LNCaP clone FGC (cell line): ENCODE measurements around the gene SIGLEC11.

Experiments
- DNase-seq: peaks from one replicate; pipeline ENCODE4 v3.0.0-alpha.2; 2011; ENCODE audit warnings: low read depth
- H3K4me3 ChIP-seq: 2 replicates; pipeline ENCODE4 v1.5.1; 2011; ENCODE audit warnings: mild to moderate bottlenecking, low read depth, low read length, control low read depth
- CTCF ChIP-seq: IDR thresholded peaks from 2 replicates; pipeline ENCODE4 v1.5.1; 2012; ENCODE audit warnings: mild to moderate bottlenecking; ENCODE audit not compliant: control insufficient read depth, insufficient read depth; ENCODE audit errors: extremely low read depth

Gene SIGLEC11

GRCh38 chr19:50002386-50002960, 41.5 kb upstream of the SIGLEC11 start:
- no peak overlapping the region for H3K4me3 ChIP-seq
- TF ChIP-seq CTCF: no peak
- no peak for DNase-seq

GRCh38 chr19:50001775-50002174, 40.8 kb upstream of the SIGLEC11 start:
- no peak for TF ChIP-seq CTCF
- H3K4me3 ChIP-seq: no peak overlapping the region
- no peak for DNase-seq

DNA sequence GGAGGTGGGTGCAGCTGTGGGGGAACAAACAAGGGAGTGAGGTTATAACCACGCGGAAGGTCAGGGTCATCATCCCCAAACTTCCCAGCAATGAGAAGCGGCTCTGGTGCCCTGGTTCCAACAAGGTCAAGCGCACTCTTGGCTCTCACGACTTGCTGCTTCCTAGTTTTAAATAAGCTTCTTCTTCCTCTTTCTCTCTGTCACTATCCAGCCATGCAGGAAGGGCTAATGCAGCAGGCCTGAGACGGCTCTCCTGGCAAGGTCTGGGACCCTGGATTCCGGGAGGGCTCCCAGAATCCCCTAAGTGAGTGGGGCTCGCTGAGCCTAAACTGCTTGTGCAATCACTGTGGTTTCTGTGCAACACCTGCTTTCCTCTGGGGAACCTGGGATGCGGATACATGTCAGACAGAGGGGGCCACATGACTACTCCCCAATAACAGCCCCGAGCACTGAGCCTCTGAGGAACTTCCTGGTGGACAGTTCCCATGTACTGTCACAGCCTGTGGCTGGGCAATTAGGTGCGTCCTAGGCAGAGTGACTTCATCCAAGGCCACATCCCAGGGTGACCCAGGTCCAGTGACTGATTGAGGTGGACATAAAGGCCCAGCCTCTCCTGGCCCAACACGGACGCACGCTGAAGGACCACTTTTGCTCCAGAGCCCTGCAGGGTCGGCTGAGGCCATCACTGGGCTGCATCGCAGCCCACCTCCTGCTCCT, 40.0 kb upstream of the SIGLEC11 start:
- TF ChIP-seq CTCF: no peak
- DNase-seq: no peak
- H3K4me3 ChIP-seq: no peak overlapping the region

DNA sequence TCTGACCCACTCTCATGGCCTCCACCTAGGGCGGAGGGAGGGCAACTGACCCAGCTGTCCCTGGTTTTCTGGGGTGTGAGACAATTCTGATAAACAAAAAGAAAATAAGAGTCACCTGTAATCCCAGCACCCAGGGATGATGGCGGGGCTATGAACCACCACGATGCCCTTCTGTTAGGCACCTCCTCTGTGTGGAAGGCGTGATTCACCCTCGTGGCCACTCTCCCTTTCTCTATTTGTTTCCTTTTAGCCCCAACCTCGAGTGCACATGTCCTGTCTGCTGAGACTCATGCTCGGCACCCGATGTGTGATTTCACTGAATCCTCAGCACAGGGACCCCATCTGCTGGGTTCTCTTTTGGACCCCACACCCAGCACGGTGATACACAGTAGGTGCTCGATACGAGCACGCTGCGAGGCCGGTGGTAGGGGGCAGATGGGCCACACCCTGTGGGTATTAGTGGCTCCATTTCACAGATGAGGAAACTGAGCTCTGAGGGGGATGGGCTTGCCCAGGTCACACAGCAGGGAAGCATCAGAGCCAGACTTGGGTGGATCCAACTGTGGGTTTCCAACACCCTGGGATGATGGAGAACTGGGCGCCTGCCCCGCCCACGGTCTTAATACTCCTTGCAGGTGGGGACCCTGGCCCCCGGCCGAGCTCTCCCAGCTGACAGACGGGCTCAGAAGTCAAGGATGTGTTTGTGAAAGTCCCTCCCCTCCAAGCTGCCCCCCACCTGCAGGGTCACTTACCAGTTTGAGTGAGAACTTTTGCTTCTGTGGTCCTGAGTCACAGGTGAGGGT, 39.3 kb upstream of the SIGLEC11 start:
- TF ChIP-seq CTCF: no peak
- no peak overlapping the region for H3K4me3 ChIP-seq
- DNase-seq: no peak

GRCh38 chr19:49999371-50000010, 38.5 kb upstream of the SIGLEC11 start:
- DNase-seq: no peak
- TF ChIP-seq CTCF: no peak
- H3K4me3 ChIP-seq: no peak overlapping the region

DNA sequence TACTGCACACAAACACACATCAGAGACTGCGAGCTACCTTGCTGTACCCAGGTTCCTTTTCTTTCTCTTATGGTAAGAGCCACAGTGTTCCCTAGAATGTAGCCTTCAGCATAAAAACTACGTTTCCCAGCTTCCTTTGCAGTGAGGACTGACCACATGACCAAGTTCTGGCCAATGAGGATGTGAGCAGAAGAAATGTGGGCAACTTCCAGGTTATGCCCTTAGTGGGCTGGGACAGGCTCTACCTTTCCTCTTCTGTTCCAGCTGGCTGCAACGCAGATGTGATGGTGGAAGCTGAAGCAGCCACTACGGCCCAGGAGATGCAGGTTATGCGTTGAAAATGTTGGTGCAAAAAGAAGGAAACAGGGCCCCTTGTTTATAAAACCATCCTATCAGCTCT, 36.7 kb upstream of the SIGLEC11 start:
- no peak for DNase-seq
- H3K4me3 ChIP-seq: no peak overlapping the region
- TF ChIP-seq CTCF: no peak
